Right ventricle myocardium inferior (tissue), 1 donor: ENCODE data around the gene PIH1D1. TPM values are rescaled to one million over a fixed set of nuclear protein-coding genes. Genes with fewer than 3 reads are reported as not detected.

Experiments
- ATAC-seq: fragments of 200-7000 bp; cut with Tn5 transposase; one replicate; pipeline ENCODE4 v1.9.1; 2020; ENCODE audit warnings: mild to moderate bottlenecking, moderate library complexity
- DNase-seq: peaks from one replicate; pipeline ENCODE4 v3.0.0; 2021; ENCODE audit errors: missing footprints
- intact Hi-C: fragments of 100-400 bp; cut with DNase I; formaldehyde crosslinking; loops from one replicate; pipeline ENCODE4 v1.11.0; 2022
- total RNA-seq: library from RNA; stranded (reverse); fragmentation: NEBNext Ultra II Directional; extraction: Animal tissue kit (Norgen Biotek cat#: 25700); gene quantifications from one replicate; pipeline ENCODE4 v1.2.1, GENCODE V29; 2021
- donor health status: DM: no; HTN: yes; CAD: no; lungs with severe emphysema.

PIH1D1 gene
- total RNA-seq, 1 donor from 2014 or later, result 32.4 TPM

DNA sequence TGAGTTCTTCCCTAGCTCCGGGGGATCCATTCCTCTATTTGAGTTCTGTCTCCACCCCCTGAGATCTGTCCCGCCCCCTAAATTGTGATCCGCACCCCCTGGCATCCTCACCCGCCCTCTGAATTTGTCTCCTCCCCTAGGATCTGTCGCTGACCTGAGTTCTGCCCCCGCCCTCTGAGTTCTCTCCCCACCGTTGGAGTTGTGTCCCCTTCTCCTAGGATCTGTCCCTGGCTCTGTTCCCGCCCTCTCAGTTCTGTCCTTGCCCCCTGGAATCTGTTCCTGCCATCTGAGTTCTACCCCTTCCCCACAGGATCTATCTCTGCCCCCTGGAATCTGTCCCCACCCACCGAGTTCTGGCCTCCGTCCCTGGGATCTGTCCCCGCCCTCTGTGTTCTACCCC is 9.3 kb downstream of the PIH1D1 start:
- peak; percentile 4 for ATAC-seq
- peak; percentile 76 for DNase-seq
- intact Hi-C loops, result loop anchor here (1.0 to 2.0 kb wide), 2 partner anchors 79 to 216 kb away; partner anchors contain the start of gene DKKL1

DNA sequence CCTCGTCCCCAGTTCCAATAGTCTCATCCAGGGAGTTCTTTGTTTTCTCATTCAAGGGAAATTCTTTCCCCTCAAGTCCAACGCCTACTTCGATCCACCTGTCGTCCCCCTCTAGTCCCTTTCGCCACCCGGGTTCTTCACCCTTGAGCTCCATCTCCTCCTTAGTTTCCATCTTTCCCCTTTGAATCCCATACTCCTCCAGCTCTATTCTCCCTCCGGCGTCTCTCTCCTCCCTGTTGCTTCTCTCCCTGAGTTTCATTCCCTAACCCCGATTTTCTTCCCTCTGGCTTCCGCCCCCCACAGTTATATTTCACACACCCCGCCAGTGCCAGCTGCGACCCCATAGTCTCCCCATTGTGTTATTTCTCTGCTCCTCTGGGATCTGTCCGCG is 9.7 kb downstream of the PIH1D1 start:
- ATAC-seq (no peak), DNase-seq (peak; percentile 16)
- intact Hi-C loops, result loop anchor here (1.0 to 2.0 kb wide), 2 partner anchors 79 to 215 kb away; partner anchors contain the start of gene DKKL1

DNA sequence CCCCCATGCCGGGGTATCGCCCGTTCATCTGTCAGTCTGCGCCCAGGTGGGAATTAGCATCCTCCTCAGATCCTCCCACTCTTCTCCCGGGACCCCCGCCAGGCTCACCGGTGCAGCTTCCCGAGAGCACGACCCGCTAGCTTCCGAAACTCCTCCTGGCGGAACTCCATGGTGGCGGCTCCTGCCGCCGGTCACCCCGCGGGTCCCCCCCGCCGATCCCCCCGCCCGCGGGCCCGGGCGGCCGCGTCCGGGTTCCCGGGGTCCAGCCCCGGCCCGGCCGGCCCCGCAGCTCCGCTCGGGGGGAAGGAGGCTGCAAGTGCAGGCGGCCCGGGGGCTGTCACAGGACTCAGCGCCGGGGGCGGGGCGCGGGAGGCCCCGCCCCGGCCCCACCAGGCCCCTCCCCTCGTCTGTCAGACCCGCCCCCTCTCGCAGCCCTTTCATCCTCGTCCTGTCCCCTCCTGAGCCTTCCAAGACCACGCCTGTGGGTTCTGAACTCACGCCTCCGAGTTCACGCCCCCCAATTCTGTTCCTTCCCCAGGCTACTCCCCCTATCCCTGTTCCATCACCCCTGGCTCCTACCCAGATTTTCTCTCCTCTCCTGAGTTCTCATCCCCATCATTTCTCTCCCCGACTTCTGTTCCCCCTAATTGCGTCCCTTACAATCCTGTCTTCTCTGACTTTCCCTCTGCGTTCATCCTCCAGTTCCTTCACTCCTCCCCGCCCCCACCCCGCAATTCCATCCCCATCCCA is 10.2 kb downstream of the PIH1D1 start, which contains the start of gene SLC17A7:
Gene SLC17A7, minus strand, starts transcription at position 318 of the 750 bp plus-strand sequence. Its CDS starts 148 bp downstream, at position 170.
- peak; percentile 11 for ATAC-seq
- DNase-seq, result peak; percentile 72

GRCh38 chr19:49440439-49441209 is 11.0 kb downstream of the PIH1D1 start:
- DNase-seq (peak; percentile 44), ATAC-seq (no peak)
- intact Hi-C loops, result no loop called here

More for the DNA sequence above, 10.2 kb downstream of the PIH1D1 start, which contains the start of gene SLC17A7:
- intact Hi-C loops, result no loop called here

- ATAC-seq (no peak), DNase-seq (no peak)
- intact Hi-C loops, result no loop called here
Observed at GRCh38 chr19:49439836-49440235, 11.8 kb downstream of the PIH1D1 start.

GRCh38 chr19:49438261-49438660 is 13.4 kb downstream of the PIH1D1 start:
- DNase-seq (peak; percentile 2), ATAC-seq (no peak)
- intact Hi-C loops, result no loop called here

DNA sequence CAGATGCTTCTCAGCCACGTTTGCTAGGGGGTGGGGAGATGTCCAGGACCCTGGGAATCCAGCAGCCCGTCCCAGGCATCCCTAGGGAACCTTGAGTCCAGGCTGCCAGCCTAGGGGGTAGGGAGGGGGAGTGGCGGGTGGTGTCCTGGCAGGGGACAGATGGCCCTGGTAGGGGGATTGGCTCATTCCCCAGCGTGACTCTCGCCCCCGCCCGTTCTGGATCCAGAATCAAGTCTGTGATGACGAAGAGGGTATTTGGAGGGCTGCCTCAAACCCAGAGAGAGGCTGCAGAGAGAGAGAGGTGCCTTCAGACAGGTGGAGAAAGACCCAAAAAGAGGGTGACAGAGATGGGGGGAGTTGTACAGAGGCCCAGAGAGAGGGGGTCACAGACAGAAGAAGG is 14.4 kb downstream of the PIH1D1 start:
- intact Hi-C loops, result no loop called here
- ATAC-seq (no peak), DNase-seq (peak; percentile 9)

GRCh38 chr19:49436381-49437017 is 15.1 kb downstream of the PIH1D1 start:
- DNase-seq, result peak; percentile 75
- intact Hi-C loops, result no loop called here
- ATAC-seq, result no peak

GRCh38 chr19:49435670-49436069 is 15.9 kb downstream of the PIH1D1 start:
- intact Hi-C loops, result no loop called here

GRCh38 chr19:49434907-49435583 is 16.6 kb downstream of the PIH1D1 start:
- no peak for DNase-seq
- intact Hi-C loops, result no loop called here
- no peak for ATAC-seq

More at GRCh38 chr19:49435670-49436069, 15.9 kb downstream of the PIH1D1 start:
- ATAC-seq (no peak), DNase-seq (no peak)

DNA sequence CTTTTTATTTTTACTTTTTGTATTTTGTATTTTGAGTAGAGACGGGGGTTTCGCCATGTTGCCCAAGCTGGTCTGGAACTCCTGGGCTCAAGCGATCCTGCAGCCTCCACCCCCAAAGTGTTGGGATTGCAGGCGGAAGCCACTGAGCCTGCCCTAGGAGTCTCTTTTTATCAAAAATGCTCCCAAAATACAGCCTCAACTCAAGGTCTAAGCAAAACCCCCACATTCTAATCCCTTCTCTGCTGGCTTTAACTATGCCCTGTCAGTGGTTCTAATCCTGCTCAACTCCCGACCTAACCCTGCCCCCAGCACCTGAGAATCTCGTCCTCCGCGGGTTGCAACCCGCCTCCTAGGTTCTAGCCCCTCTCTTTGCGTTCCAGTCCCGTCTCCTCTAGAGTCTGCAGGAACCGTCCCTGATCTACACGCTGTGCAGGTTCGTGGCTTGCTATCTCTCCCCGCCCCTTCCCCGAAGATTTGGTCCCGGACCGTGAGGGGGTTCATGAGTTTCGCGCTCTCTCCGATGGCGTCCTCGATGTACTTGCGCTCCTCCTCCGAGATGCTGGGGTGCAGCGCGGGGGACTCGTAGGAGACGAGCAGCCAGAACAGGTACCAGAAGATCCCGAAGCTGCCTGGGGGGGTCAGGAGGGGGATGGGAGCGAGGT is 18.2 kb downstream of the PIH1D1 start:
- intact Hi-C loops, result no loop called here

GRCh38 chr19:49432141-49433073 is 19.2 kb downstream of the PIH1D1 start:
- intact Hi-C loops, result no loop called here
- DNase-seq, result no peak
- no peak for ATAC-seq

More for the DNA sequence above, 18.2 kb downstream of the PIH1D1 start:
- DNase-seq (no peak), ATAC-seq (no peak)

DNA sequence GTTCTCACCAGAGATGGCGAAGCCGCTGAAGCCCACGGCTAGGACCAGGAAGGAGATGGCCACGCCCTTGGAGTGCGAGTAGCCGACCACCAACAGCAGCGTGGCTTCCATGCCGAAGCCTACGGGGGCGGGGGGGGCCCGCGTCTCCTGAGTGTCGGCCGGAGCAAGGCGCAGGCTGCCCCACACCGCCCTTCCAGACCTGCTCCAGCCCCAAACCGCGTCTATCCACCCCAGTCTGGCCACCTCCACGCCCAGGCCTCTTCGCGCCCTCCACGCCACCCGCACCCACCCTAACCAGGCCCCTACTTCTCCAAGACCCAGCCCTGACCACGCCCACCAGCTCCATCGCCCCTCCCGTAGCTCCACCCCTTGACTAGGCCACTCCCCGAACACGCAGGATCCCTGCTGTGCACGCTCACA is 20.3 kb downstream of the PIH1D1 start:
- DNase-seq (no peak), ATAC-seq (no peak)
- intact Hi-C loops, result no loop called here

DNA sequence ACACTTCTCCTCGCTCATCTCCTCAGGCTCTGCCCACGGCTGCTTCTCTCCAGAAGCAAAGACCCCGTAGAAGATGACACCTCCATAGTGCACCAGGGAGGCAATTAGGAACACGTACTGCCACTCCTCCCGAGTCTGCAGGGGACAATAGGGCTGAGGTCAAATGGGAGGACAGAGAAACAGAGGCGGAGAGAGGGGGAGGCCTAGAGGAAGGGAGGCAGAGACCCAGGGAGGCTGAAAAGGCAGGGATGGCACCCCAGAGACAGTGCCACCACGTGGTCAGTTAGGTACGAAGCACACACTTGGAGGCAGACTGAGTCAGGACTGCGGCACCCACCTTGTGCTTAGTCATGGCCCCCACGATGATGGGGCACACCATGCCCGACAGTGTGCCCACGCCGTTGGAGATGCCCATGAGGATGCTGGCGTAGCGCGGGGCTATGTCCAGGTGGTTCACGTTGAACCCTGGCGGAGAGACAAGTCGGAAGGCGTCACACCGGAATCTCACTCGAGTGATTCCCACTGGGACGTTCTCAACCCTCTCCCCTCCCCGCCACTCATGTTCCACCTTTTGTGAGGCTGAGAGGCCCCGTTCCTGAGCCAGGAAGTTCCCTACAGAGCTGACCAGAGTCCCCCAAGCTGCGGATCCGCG is 20.8 kb downstream of the PIH1D1 start:
- intact Hi-C loops, result no loop called here
- ATAC-seq, result no peak
- DNase-seq, result no peak

GRCh38 chr19:49430172-49430677 is 21.4 kb downstream of the PIH1D1 start:
- DNase-seq, result no peak
- intact Hi-C loops, result no loop called here
- ATAC-seq, result no peak
